ENCODE measurements around the gene SYCP2. TPM values are rescaled to one million over a fixed set of nuclear protein-coding genes. Genes with fewer than 3 reads are reported as not detected.
A peak's percentile ranks its signal among the peaks of the same experiment; 100 is the strongest.

The SYCP2 gene
- total RNA-seq, 2 experiments from 2014 or later = 13.5 to 25.7 TPM

GRCh38 chr20:59819496-59820203 is 113.8 kb downstream of the SYCP2 start:
- CTCF ChIA-PET = no interaction called here
- H3K36me3 Mint-ChIP-seq = no peaks in the 10 kb centered on the region
- no peaks in the 10 kb centered on the region for H3K4me1 Mint-ChIP-seq
- no peaks in the 10 kb centered on the region for H3K9me3 Mint-ChIP-seq (ENCODE audit: low read depth)
- ATAC-seq (no peak), DNase-seq (peak; percentile 21)
- H3K27me3 Mint-ChIP-seq = no peaks in the 10 kb centered on the region
- H3K4me3 Mint-ChIP-seq = no peak overlapping the region
- H3K27ac Mint-ChIP-seq = no peak overlapping the region

DNA sequence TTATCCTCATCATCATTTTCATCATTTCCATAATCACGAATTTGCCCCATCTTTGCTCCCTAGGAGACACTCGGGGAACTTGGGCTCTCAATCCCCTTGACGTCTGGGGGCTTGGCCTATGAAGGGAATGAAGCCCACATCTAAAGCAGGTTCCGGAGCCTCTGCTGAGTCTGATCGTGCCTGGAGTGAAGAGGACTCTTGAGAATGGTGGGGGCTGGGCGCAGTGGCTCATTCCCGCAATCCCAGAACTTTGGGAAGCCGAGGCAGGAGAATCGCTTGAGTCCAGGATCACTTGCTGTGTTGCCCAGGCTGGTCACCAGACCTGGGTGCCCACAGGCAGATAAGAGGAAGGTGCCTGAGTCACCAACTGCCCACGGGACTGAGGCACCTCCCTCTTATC is 114.5 kb downstream of the SYCP2 start:
- DNase-seq = peak; percentile 21
- ATAC-seq = no peak
- Mint-ChIP-seq H3K9me3 (ENCODE audit: low read depth) (no peaks in the 10 kb centered on the region), H3K4me1 (no peaks in the 10 kb centered on the region), H3K36me3 (no peaks in the 10 kb centered on the region), H3K4me3 (no peak overlapping the region), H3K27me3 (no peaks in the 10 kb centered on the region), H3K27ac (no peak overlapping the region)
- CTCF ChIA-PET = no interaction called here

GRCh38 chr20:59817846-59818615 is 115.4 kb downstream of the SYCP2 start:
- Mint-ChIP-seq H3K27me3 (no peaks in the 10 kb centered on the region), H3K4me1 (no peaks in the 10 kb centered on the region), H3K9me3 (ENCODE audit: low read depth) (no peaks in the 10 kb centered on the region), H3K27ac (no peak overlapping the region), H3K4me3 (no peak overlapping the region), H3K36me3 (no peaks in the 10 kb centered on the region)
- ATAC-seq (no peak), DNase-seq (peak; percentile 9)
- CTCF ChIA-PET = no interaction called here

DNA sequence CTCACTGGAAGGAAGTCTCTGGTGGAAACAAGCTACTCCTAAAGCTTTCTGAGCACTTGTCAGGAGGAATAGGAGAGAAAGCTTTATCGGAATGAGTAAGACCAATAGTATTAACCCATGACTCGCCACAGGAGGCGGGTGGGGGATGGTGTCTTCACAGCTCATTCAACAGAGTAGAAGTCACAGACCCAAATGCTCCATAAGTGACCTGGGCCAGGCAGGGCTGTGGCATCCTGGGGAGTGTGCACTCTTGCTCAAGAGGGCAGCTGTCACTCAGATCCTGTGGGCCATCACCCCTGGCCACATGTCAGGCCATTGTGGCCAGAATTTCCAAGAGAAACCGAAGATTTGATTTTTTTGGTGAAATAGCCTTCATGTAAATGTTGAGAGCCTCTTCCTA is 116.0 kb downstream of the SYCP2 start:
- DNase-seq (peak; percentile 21), ATAC-seq (no peak)
- Mint-ChIP-seq H3K4me3 (no peak overlapping the region), H3K27me3 (no peaks in the 10 kb centered on the region), H3K9me3 (ENCODE audit: low read depth) (no peaks in the 10 kb centered on the region), H3K27ac (no peak overlapping the region), H3K4me1 (no peaks in the 10 kb centered on the region), H3K36me3 (no peaks in the 10 kb centered on the region)
- CTCF ChIA-PET = no interaction called here

GRCh38 chr20:59816146-59816738 is 117.2 kb downstream of the SYCP2 start:
- ATAC-seq = no peak
- H3K27me3 Mint-ChIP-seq = no peaks in the 10 kb centered on the region
- DNase-seq = peak; percentile 2
- CTCF ChIA-PET = no interaction called here
- no peaks in the 10 kb centered on the region for H3K36me3 Mint-ChIP-seq
- no peaks in the 10 kb centered on the region for H3K4me1 Mint-ChIP-seq
- no peaks in the 10 kb centered on the region for H3K9me3 Mint-ChIP-seq (ENCODE audit: low read depth)
- no peak overlapping the region for H3K4me3 Mint-ChIP-seq
- no peak overlapping the region for H3K27ac Mint-ChIP-seq

DNA sequence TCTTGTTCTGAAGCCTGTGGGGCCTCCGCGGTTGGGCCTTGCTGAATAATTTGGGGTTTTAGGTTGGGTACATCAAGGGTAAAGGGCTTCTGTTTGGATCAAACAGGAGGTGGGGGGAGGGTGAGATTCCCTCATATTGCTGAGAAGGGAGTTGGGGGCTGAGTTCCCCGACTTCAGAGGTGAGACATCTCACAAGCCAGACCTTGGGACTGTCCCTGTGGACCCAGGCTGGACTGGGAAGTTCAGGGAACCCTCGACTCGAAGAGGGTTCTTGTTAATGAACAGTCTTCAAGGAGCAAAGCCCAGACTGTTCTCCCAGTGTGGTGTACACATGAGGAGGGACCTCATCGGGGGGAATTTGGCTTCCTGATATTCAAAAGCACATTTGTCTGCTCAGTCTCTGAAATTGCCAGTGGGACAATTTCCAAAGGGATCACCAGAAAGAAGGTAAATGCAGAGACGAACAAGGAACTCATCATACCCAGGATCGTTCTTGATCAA is 118.5 kb downstream of the SYCP2 start:
- CTCF ChIA-PET = no interaction called here
- H3K9me3 Mint-ChIP-seq (ENCODE audit: low read depth) = no peaks in the 10 kb centered on the region
- ATAC-seq = no peak
- H3K36me3 Mint-ChIP-seq = no peaks in the 10 kb centered on the region
- H3K4me1 Mint-ChIP-seq = no peaks in the 10 kb centered on the region
- no peak overlapping the region for H3K27ac Mint-ChIP-seq
- no peak overlapping the region for H3K4me3 Mint-ChIP-seq
- peak; percentile 34 for DNase-seq
- H3K27me3 Mint-ChIP-seq = no peaks in the 10 kb centered on the region

GRCh38 chr20:59813948-59814839 is 119.2 kb downstream of the SYCP2 start:
- no peaks in the 10 kb centered on the region for H3K36me3 Mint-ChIP-seq
- no peak for ATAC-seq

More at GRCh38 chr20:59813948-59814839, 119.2 kb downstream of the SYCP2 start:
- Mint-ChIP-seq H3K27me3 (no peaks in the 10 kb centered on the region), H3K4me3 (no peak overlapping the region), H3K9me3 (ENCODE audit: low read depth) (no peaks in the 10 kb centered on the region), H3K27ac (no peak overlapping the region), H3K4me1 (no peaks in the 10 kb centered on the region)
- peak; percentile 25 for DNase-seq
- CTCF ChIA-PET = no interaction called here

Other genes starting within 250 kb of the SYCP2 start
- 1 to 10 TPM; 8.5 to 8.7 TPM for gene PPP1R3D, start 6.7 kb upstream of the SYCP2 start, total RNA-seq
- 10 to 100 TPM; 21.9 to 31.2 TPM for gene FAM217B, start 6.8 kb upstream of the SYCP2 start, total RNA-seq
- gene CDH26, start 24.8 kb upstream of the SYCP2 start, total RNA-seq = 1 to 10 TPM in 1 of 2 experiments, under 1 TPM in 1; 0.42 to 1.5 TPM